MCF 10A (cell line): ENCODE measurements around the gene MSI2. TPM values are rescaled to one million over a fixed set of nuclear protein-coding genes. Genes with fewer than 3 reads are reported as not detected.

Experiments
- BruUV-seq: library from RNA; stranded (reverse); fragments of 400-500 nt; replicated peaks from 2 replicates; lab custom pipeline; 2021; lab: Mats Ljungman, UMichigan
- CTCF ChIA-PET: fragments of 300-600 bp; sonication (Branson Sonifier 250); formaldehyde crosslinking; extraction: SDS; loops from one replicate; lab custom pipeline; 2021; ENCODE audit warnings: antibody characterized with exemption, inconsistent platforms; lab: Yijun Ruan, JAX
- POLR2A ChIA-PET: fragments of 300-600, 350-650 bp; sonication (Branson Sonifier 250); formaldehyde crosslinking; extraction: SDS; loops from one replicate; lab custom pipeline; 2020; ENCODE audit warnings: antibody characterized with exemption, inconsistent platforms; lab: Yijun Ruan, JAX
- DNase-seq: peaks from one replicate; pipeline ENCODE4 v3.0.0-alpha.2; 2018; ENCODE audit not compliant: unreplicated experiment
- H3K27ac Mint-ChIP-seq: one replicate; pipeline ENCODE4 v1.8.0; 2022; ENCODE audit warnings: mild to moderate bottlenecking, low read depth, mixed read lengths; ENCODE audit not compliant: unreplicated experiment
- H3K27me3 Mint-ChIP-seq: one replicate; pipeline ENCODE4 v1.8.0; 2022; ENCODE audit warnings: mixed read lengths; ENCODE audit not compliant: insufficient read depth, unreplicated experiment
- H3K36me3 Mint-ChIP-seq: one replicate; pipeline ENCODE4 v1.8.0; 2022; ENCODE audit warnings: mild to moderate bottlenecking, moderate library complexity, mixed read lengths; ENCODE audit not compliant: insufficient read depth, unreplicated experiment
- H3K4me1 Mint-ChIP-seq: one replicate; pipeline ENCODE4 v1.8.0; 2022; ENCODE audit warnings: mixed read lengths; ENCODE audit not compliant: insufficient read depth, unreplicated experiment
- H3K4me3 Mint-ChIP-seq: one replicate; pipeline ENCODE4 v1.8.0; 2022; ENCODE audit warnings: mild to moderate bottlenecking, moderate library complexity, mixed read lengths; ENCODE audit not compliant: unreplicated experiment
- H3K9me3 Mint-ChIP-seq: one replicate; pipeline ENCODE4 v1.8.0; 2022; ENCODE audit warnings: mixed read lengths; ENCODE audit not compliant: unreplicated experiment
- CTCF ChIP-seq: fragments of 200-600 bp; IDR thresholded peaks from one replicate; pipeline ENCODE4 v1.8.0; 2022; ENCODE audit warnings: antibody characterized with exemption, mild to moderate bottlenecking; ENCODE audit not compliant: unreplicated experiment
- intact Hi-C: fragments of 100-400 bp; cut with micrococcal nuclease; formaldehyde crosslinking; loops from 2 replicates; pipeline ENCODE4 v1.14.1; 2022
- total RNA-seq: library from RNA; stranded (reverse); gene quantifications from 2 replicates; pipeline ENCODE4 v1.2.3, GENCODE V29; 2022

The MSI2 gene
- total RNA-seq, 1 experiment from 2014 or later, result 60.6 TPM

- no peak for TF ChIP-seq CTCF
- H3K4me1 Mint-ChIP-seq, result peaks cover 5% of the 10 kb centered on the region
- no TSS peak for BruUV-seq
- no peak overlapping the region for H3K4me3 Mint-ChIP-seq
- intact Hi-C loops, result no loop called here
- POLR2A ChIA-PET, result no interaction called here
- H3K36me3 Mint-ChIP-seq, result no peaks in the 10 kb centered on the region
- no peak overlapping the region for H3K27ac Mint-ChIP-seq
- DNase-seq, result no peak
- CTCF ChIA-PET, result interaction anchor here (0.8 kb wide), 1 partner anchor 176 kb away, joined by 3 read pairs; no protein-coding TSS in a partner anchor
- no peaks in the 10 kb centered on the region for H3K9me3 Mint-ChIP-seq
- H3K27me3 Mint-ChIP-seq, result no peaks in the 10 kb centered on the region
These were observed 163.7 kb downstream of the MSI2 start for GRCh38 chr17:57419940-57420550.

- no peak for TF ChIP-seq CTCF
- Mint-ChIP-seq H3K4me3 (no peak overlapping the region), H3K36me3 (no peaks in the 10 kb centered on the region), H3K27me3 (no peaks in the 10 kb centered on the region), H3K27ac (no peak overlapping the region), H3K9me3 (no peaks in the 10 kb centered on the region), H3K4me1 (peaks cover 9% of the 10 kb centered on the region)
- CTCF ChIA-PET, result interaction anchor here (0.7 to 0.8 kb wide), 2 partner anchors 177 to 251 kb away, joined by 3 read pairs; no protein-coding TSS in a partner anchor
- DNase-seq, result no peak
- POLR2A ChIA-PET, result interaction anchor here (1.2 kb wide), 1 partner anchor 11 kb away, joined by 4 read pairs; no protein-coding TSS in a partner anchor
- no TSS peak for BruUV-seq
- intact Hi-C loops, result no loop called here
These were observed 164.7 kb downstream of the MSI2 start for GRCh38 chr17:57420734-57421717.

- Mint-ChIP-seq H3K27me3 (no peaks in the 10 kb centered on the region), H3K4me1 (peaks cover 11% of the 10 kb centered on the region), H3K9me3 (no peaks in the 10 kb centered on the region), H3K4me3 (no peak overlapping the region), H3K36me3 (no peaks in the 10 kb centered on the region), H3K27ac (no peak overlapping the region)
- BruUV-seq, result no TSS peak
- intact Hi-C loops, result no loop called here
- ChIA-PET CTCF (interaction anchor here (1.9 kb wide), 1 partner anchor 19 kb away, joined by 6 read pairs; no protein-coding TSS in a partner anchor), POLR2A (interaction anchor here (1.1 to 1.7 kb wide), 2 partner anchors 18 to 52 kb away, joined by 3 to 16 read pairs; no protein-coding TSS in a partner anchor)
- peak; percentile 93 for DNase-seq
- no peak for TF ChIP-seq CTCF
These were observed 166.3 kb downstream of the MSI2 start for GRCh38 chr17:57422574-57423164.
